Measurements from ENCODE around the gene RAD51B. TPM values are rescaled to one million over a fixed set of nuclear protein-coding genes. Genes with fewer than 3 reads are reported as not detected.

RAD51B gene
- total RNA-seq, 1 experiment from 2014 or later = 16.7 TPM

DNA sequence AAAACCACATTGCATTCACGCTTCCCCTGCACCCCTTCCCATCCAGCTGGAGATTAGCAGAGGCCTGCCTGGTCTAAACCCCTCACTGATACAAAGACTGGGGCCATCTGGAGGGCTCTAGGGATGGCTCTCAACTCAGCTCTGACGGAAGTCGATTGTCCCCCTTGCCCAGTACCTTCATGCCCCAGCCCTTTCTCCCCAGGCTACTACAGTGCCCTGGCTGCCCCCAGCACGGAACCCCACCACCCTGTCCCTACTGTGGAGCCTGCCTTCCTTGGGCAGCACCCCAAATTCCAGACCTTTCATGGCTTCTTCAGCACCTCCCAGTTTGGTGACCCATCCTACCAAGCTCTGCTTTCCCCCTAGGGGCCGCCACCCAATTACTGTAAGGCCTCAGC lies 947.7 kb downstream of the RAD51B start:
- Histone ChIP-seq H3K14ac (ENCODE audit: insufficient read depth, low read length) (no peak overlapping the region), H3T11ph (ENCODE audit: low read length) (no peak overlapping the region), H3K4me1 (ENCODE audit: insufficient read depth, low read length) (peaks cover 4% of the 10 kb centered on the region; the same call in 1 of the 2 replicates), H3K56ac (ENCODE audit: insufficient read length, low read depth, low read length) (no peak overlapping the region), H4K20me1 (ENCODE audit: control insufficient read depth, insufficient read depth, insufficient read length) (no peaks in the 10 kb centered on the region), H3K79me2 (ENCODE audit: insufficient read depth, low read length) (no peaks in the 10 kb centered on the region), H3K23ac (ENCODE audit: insufficient read length, low read depth, low read length) (no peak overlapping the region), H3K79me1 (ENCODE audit: insufficient read depth, low read depth, low read length, poor library complexity, severe bottlenecking) (no peaks in the 10 kb centered on the region), H3K4me2 (ENCODE audit: insufficient read depth, insufficient read length, low read length) (no peak overlapping the region), H2BK15ac (ENCODE audit: low read depth, low read length) (no peak overlapping the region), H2BK120ac (ENCODE audit: low read depth, low read length, poor library complexity, severe bottlenecking) (no peak overlapping the region), H3K18ac (ENCODE audit: insufficient read length, low read depth, low read length) (no peak overlapping the region), H3K27me3 (ENCODE audit: insufficient read depth, low read length) (no peaks in the 10 kb centered on the region), H3K4ac (ENCODE audit: low read depth, low read length) (no peak overlapping the region; the same call in 1 of the 2 replicates), H3K9ac (ENCODE audit: extremely low read depth, insufficient read length, low read length) (no peak overlapping the region), H4K5ac (ENCODE audit: insufficient read length, low read depth, low read length) (no peak overlapping the region), H2BK12ac (ENCODE audit: insufficient read length, low read depth, low read length) (no peak overlapping the region), H3K23me2 (ENCODE audit: insufficient read length, low read depth, low read length, poor library complexity, severe bottlenecking) (no peaks in the 10 kb centered on the region), H2AFZ (ENCODE audit: low read length) (no peak overlapping the region), H4K8ac (replicated peaks; ENCODE audit: insufficient read length, low read depth, low read length) (no peak overlapping the region), H2AK5ac (ENCODE audit: insufficient read length, low read length) (no peak overlapping the region), H2BK20ac (ENCODE audit: low read depth, low read length, poor library complexity, severe bottlenecking) (no peak overlapping the region), H2BK5ac (ENCODE audit: insufficient read length, low read length) (no peak overlapping the region), H3K27ac (ENCODE audit: insufficient read length, low read depth, low read length) (no peak overlapping the region), H3K9me3 (ENCODE audit: control insufficient read depth, low read depth, low read length) (no peaks in the 10 kb centered on the region), H4K91ac (ENCODE audit: insufficient read length, low read depth, low read length) (no peak overlapping the region)
- whole genome bisulfite sequencing (ENCODE audit: extremely low coverage, insufficient read length, low lambda C conversion rate) = no CpG with 5 or more reads among the region's 5 CpGs
- no peak for DNase-seq
- Mint-ChIP-seq H3K4me1 (peaks cover 20 to 32% of the 10 kb centered on the region in 2 experiments), H3K9me3 (no peaks in the 10 kb centered on the region), H3K4me3 (no peak overlapping the region), H3K36me3 (ENCODE audit: insufficient read depth in 1 of 3, low read depth in 3 of 3) (no peaks in the 10 kb centered on the region; a peak in 1 of 7 replicates), H3K27me3 (ENCODE audit: low read depth) (peaks cover 5% of the 10 kb centered on the region; the same call in 1 of the 2 replicates), H3K27ac (peak overlapping the region in 1 of 3 experiments; percentile 84; a peak in 1 of 7 replicates)
- TF ChIP-seq, protein P1, sequence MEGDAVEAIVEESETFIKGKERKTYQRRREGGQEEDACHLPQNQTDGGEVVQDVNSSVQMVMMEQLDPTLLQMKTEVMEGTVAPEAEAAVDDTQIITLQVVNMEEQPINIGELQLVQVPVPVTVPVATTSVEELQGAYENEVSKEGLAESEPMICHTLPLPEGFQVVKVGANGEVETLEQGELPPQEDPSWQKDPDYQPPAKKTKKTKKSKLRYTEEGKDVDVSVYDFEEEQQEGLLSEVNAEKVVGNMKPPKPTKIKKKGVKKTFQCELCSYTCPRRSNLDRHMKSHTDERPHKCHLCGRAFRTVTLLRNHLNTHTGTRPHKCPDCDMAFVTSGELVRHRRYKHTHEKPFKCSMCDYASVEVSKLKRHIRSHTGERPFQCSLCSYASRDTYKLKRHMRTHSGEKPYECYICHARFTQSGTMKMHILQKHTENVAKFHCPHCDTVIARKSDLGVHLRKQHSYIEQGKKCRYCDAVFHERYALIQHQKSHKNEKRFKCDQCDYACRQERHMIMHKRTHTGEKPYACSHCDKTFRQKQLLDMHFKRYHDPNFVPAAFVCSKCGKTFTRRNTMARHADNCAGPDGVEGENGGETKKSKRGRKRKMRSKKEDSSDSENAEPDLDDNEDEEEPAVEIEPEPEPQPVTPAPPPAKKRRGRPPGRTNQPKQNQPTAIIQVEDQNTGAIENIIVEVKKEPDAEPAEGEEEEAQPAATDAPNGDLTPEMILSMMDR (conservative IDR thresholded peaks at IDR 0.05) = peak; percentile 16; the same call in 1 of the 3 replicates
